Activated CD8-positive, alpha-beta memory T cell treated with anti-CD3 and anti-CD28 coated beads for 36 hours (primary cell): ENCODE results near the gene GAREM1. TPM values are rescaled to one million over a fixed set of nuclear protein-coding genes. Genes with fewer than 3 reads are reported as not detected.
"Not testable (repeated sequence)": the region's sequence is repeated elsewhere in the genome, so short reads cannot be mapped to it uniquely, and the experiment has no call there.

ENCODE experiments used
- CTCF ChIA-PET: fragments of 350-600 bp; sonication (Branson Sonifier 250); formaldehyde crosslinking; loops from one replicate; lab custom pipeline; 2021; ENCODE audit warnings: antibody characterized with exemption; lab: Charles Lee
- POLR2A ChIA-PET: fragments of 350-600 bp; sonication (Branson Sonifier 250); formaldehyde crosslinking; loops from one replicate; lab custom pipeline; 2021; ENCODE audit warnings: antibody characterized with exemption; lab: Charles Lee
- total RNA-seq, 2 experiments: library from RNA; stranded (reverse); gene quantifications; one replicate each; pipeline ENCODE4 v1.2.3, GENCODE V29; 2021

The GAREM1 gene
- total RNA-seq, 2 experiments from 2014 or later, result 0.04 TPM; not detected in 1

- ChIA-PET CTCF (no interaction called here), POLR2A (no interaction called here)
Measured at GRCh38 chr18:32303400-32303799, 167.3 kb downstream of the GAREM1 start.

- CTCF ChIA-PET, result no interaction called here
- POLR2A ChIA-PET, result no interaction called here
Measured at GRCh38 chr18:32302806-32303205, 167.9 kb downstream of the GAREM1 start.

GRCh38 chr18:32301976-32302743 lies 168.5 kb downstream of the GAREM1 start:
- CTCF ChIA-PET, result no interaction called here
- POLR2A ChIA-PET, result no interaction called here

- ChIA-PET POLR2A (no interaction called here), CTCF (no interaction called here)
Measured at GRCh38 chr18:32301361-32301760, 169.3 kb downstream of the GAREM1 start.

- ChIA-PET CTCF (no interaction called here), POLR2A (no interaction called here)
Measured at GRCh38 chr18:32300914-32301313, 169.8 kb downstream of the GAREM1 start.

GRCh38 chr18:32299484-32299883 lies 171.2 kb downstream of the GAREM1 start:
- ChIA-PET POLR2A (no interaction called here), CTCF (interaction anchor here (1.3 kb wide), 1 partner anchor 171 kb away, joined by 3 read pairs; the partner anchor contains the start of gene GAREM1)

- POLR2A ChIA-PET, result no interaction called here
- CTCF ChIA-PET, result no interaction called here
Measured at GRCh38 chr18:32298171-32298667, 172.5 kb downstream of the GAREM1 start.

- ChIA-PET POLR2A (no interaction called here), CTCF (no interaction called here)
Measured at GRCh38 chr18:32297579-32298170, 173.0 kb downstream of the GAREM1 start.

GRCh38 chr18:32296851-32297250 lies 173.8 kb downstream of the GAREM1 start:
- ChIA-PET POLR2A (no interaction called here), CTCF (no interaction called here)

GRCh38 chr18:32295604-32296003 lies 175.1 kb downstream of the GAREM1 start:
- ChIA-PET CTCF (no interaction called here), POLR2A (no interaction called here)

- ChIA-PET CTCF (no interaction called here), POLR2A (no interaction called here)
Measured at GRCh38 chr18:32293107-32293506, 177.6 kb downstream of the GAREM1 start.

GRCh38 chr18:32291623-32292022 lies 179.1 kb downstream of the GAREM1 start:
- POLR2A ChIA-PET, result not testable (repeated sequence)
- CTCF ChIA-PET, result interaction anchor here (0.9 kb wide), 1 partner anchor 14 kb away, joined by 3 read pairs; no protein-coding TSS in a partner anchor

GRCh38 chr18:32290810-32291209 lies 179.9 kb downstream of the GAREM1 start:
- POLR2A ChIA-PET, result no interaction called here
- CTCF ChIA-PET, result interaction anchor here (0.7 to 0.9 kb wide), 3 partner anchors 13 to 21 kb away, joined by 3 to 4 read pairs (median 3); no protein-coding TSS in a partner anchor

GRCh38 chr18:32289483-32290075 lies 181.1 kb downstream of the GAREM1 start:
- CTCF ChIA-PET, result interaction anchor here (1.0 to 1.2 kb wide), 2 partner anchors 17 to 131 kb away, joined by 3 to 4 read pairs; no protein-coding TSS in a partner anchor
- POLR2A ChIA-PET, result no interaction called here

- CTCF ChIA-PET, result no interaction called here
- POLR2A ChIA-PET, result no interaction called here
Measured at GRCh38 chr18:32287873-32288272, 182.8 kb downstream of the GAREM1 start.

GRCh38 chr18:32287249-32287648 lies 183.4 kb downstream of the GAREM1 start:
- ChIA-PET POLR2A (no interaction called here), CTCF (no interaction called here)

GRCh38 chr18:32286749-32287148 lies 183.9 kb downstream of the GAREM1 start:
- POLR2A ChIA-PET, result no interaction called here
- CTCF ChIA-PET, result no interaction called here

- CTCF ChIA-PET, result no interaction called here
- POLR2A ChIA-PET, result no interaction called here
Measured at GRCh38 chr18:32284284-32284683, 186.4 kb downstream of the GAREM1 start.

GRCh38 chr18:32280911-32281310 lies 189.8 kb downstream of the GAREM1 start:
- ChIA-PET CTCF (no interaction called here), POLR2A (no interaction called here)

- ChIA-PET CTCF (no interaction called here), POLR2A (no interaction called here)
Measured at GRCh38 chr18:32280188-32280783, 190.4 kb downstream of the GAREM1 start.
